NCI-H2196 treated with DMSO at 0.1 percent for 48 hours (cell line): Measurements from ENCODE around the gene EIF4EBP3.
"Not testable (repeated sequence)": the region's sequence is repeated elsewhere in the genome, so short reads cannot be mapped to it uniquely, and the experiment has no call there.

Experiments used
- DNase-seq: peaks from one replicate; lab custom pipeline; 2025; ENCODE audit not compliant: unreplicated experiment; lab: John Stamatoyannopoulos, UW

The EIF4EBP3 gene

GRCh38 chr5:140575309-140575708 lies 27.8 kb downstream of the EIF4EBP3 start:
- no peak for DNase-seq

- no peak for DNase-seq
Measured at GRCh38 chr5:140576776-140577201, 29.3 kb downstream of the EIF4EBP3 start.

- DNase-seq, result not testable (repeated sequence)
Measured at GRCh38 chr5:140579188-140579747, 31.8 kb downstream of the EIF4EBP3 start.

- no peak for DNase-seq
Measured at GRCh38 chr5:140587495-140587894, 40.0 kb downstream of the EIF4EBP3 start.

- DNase-seq, result no peak
Measured at GRCh38 chr5:140588311-140589070, 41.0 kb downstream of the EIF4EBP3 start.

GRCh38 chr5:140590861-140591260 lies 43.4 kb downstream of the EIF4EBP3 start:
- DNase-seq, result no peak

- no peak for DNase-seq
Measured at GRCh38 chr5:140591747-140592372, 44.4 kb downstream of the EIF4EBP3 start.

GRCh38 chr5:140593070-140593469 lies 45.6 kb downstream of the EIF4EBP3 start:
- DNase-seq, result not testable (repeated sequence)

GRCh38 chr5:140594169-140594568 lies 46.7 kb downstream of the EIF4EBP3 start:
- no peak for DNase-seq

GRCh38 chr5:140595538-140596300 lies 48.3 kb downstream of the EIF4EBP3 start:
- DNase-seq, result no peak

- no peak for DNase-seq
Measured at GRCh38 chr5:140596321-140596741, 48.9 kb downstream of the EIF4EBP3 start.

GRCh38 chr5:140598836-140599235 lies 51.4 kb downstream of the EIF4EBP3 start:
- DNase-seq, result no peak
